Jurkat, Clone E6-1 (cell line): Measurements from ENCODE around the gene CDC37L1. TPM values are rescaled to one million over a fixed set of nuclear protein-coding genes. Genes with fewer than 3 reads are reported as not detected.
A peak's percentile ranks its signal among the peaks of the same experiment; 100 is the strongest.
"Not testable (repeated sequence)": the region's sequence is repeated elsewhere in the genome, so short reads cannot be mapped to it uniquely, and the experiment has no call there.

Source experiments
- DNase-seq: peaks from one replicate; pipeline ENCODE4 v3.0.0-alpha.2; 2011; ENCODE audit warnings: low read depth, low spot score
- H3K4me3 ChIP-seq: 2 replicates; pipeline ENCODE4 v1.5.1; 2011; ENCODE audit warnings: mild to moderate bottlenecking, low read length, control low read depth, moderate library complexity
- polyA plus RNA-seq: library from polyadenylated mRNA; unstranded; fragments of >200 nt; gene quantifications from one replicate; pipeline ENCODE4 v1.2.1, GENCODE V29; 2012; ENCODE audit warnings: missing spikeins; ENCODE audit not compliant: insufficient read length, insufficient read depth

CDC37L1 gene
- polyA plus RNA-seq = 10.7 TPM

DNA sequence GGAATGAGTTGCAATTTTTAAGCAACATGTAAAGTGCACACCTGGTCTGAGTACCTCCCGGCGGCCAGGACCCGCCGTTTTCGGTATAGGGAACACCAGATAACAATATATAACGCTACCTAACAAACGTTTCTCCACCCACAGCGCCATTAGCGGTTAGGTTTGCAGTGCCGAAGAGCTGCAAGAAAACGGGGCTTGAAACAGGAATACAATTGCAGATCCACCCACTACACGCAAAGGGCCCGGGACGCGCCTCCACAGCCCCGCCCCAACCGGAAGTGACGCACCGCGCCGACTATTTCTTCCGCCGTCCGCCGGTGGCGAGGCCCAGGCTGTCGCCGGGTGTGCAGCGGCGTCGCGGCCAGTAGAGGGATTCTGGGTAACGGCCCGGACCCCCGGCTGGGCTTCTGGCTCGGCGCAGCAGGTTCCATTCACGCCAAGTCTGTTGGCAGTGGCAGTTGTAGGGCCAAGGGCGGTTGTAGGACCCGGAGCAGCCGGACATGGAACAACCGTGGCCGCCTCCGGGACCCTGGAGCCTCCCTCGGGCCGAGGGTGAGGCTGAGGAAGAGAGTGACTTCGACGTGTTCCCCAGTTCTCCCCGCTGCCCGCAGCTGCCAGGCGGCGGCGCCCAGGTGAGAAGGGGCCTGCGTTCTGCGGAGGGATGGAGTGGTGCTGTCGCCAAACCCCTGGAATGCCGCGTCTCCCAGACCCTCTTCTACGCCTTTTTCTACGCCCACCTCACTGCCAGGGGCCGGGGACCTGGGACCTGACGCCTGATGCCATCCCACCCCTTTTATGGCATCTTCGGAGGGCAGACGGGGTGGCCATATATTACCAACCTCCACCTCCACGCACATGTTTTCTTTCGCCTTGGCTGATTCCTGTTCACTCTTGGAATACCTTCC lies at the start of gene CDC37L1:
Gene CDC37L1, plus strand, starts transcription at position 302 of the 905 bp plus-strand sequence. Its CDS starts 199 bp downstream, at position 501.
- H3K4me3 ChIP-seq = peak within 1 kb of the TSS; percentile 86
- peak; percentile 93 for DNase-seq

- no peak for DNase-seq
- no peak overlapping the region for H3K4me3 ChIP-seq
Observed at GRCh38 chr9:4630836-4631235, 48.5 kb upstream of the CDC37L1 start.

- no peak for DNase-seq
- H3K4me3 ChIP-seq = no peak overlapping the region
Observed at GRCh38 chr9:4638968-4639367, 40.4 kb upstream of the CDC37L1 start.

GRCh38 chr9:4639420-4639819 lies 39.9 kb upstream of the CDC37L1 start:
- DNase-seq = no peak

GRCh38 chr9:4640027-4640426 lies 39.3 kb upstream of the CDC37L1 start:
- H3K4me3 ChIP-seq = no peak overlapping the region
- DNase-seq = no peak

More at GRCh38 chr9:4639420-4639819, 39.9 kb upstream of the CDC37L1 start:
- H3K4me3 ChIP-seq = no peak overlapping the region

DNA sequence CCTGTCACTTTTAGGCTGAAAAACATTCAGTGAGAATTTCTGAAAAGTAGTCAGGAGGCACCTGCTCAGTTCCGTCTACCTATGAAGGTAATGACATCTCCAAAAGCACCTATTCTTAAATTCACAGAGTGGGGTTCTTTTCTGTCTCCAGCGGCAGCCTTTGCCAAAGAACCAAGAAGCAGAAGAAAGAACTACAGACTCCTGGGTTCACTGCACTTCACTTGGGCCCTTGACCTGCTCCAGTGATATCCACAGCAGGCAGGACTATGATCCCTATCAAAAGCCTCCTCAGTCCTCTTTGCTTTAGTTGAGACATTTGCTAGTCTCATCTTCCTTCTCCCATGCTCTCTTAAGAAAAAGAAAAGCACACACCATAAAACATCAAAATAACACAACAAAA lies 37.0 kb upstream of the CDC37L1 start:
- H3K4me3 ChIP-seq = no peak overlapping the region
- no peak for DNase-seq

GRCh38 chr9:4654084-4654483 lies 25.3 kb upstream of the CDC37L1 start:
- H3K4me3 ChIP-seq = no peak overlapping the region

GRCh38 chr9:4654538-4654937 lies 24.8 kb upstream of the CDC37L1 start:
- DNase-seq = no peak
- H3K4me3 ChIP-seq = no peak overlapping the region

More at GRCh38 chr9:4654084-4654483, 25.3 kb upstream of the CDC37L1 start:
- DNase-seq = no peak

DNA sequence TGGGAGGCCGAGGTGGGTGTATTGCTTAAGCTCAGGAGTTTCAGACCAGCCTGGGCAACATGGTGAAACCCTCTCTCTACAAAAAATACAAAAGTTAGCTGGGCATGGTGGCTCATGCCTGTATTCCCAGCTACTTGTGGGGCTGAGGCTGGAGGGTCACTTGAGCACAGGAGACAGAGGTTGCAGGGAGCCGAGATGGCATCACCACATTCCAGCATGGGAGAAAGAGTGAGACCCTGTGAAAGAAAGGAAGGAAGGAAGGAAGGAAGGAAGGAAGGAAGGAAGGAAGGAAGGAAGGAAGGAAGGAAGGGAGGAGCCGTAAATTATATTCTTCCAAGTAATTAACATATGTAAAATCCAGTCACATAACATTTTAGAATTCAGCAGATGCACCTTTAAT lies 23.2 kb upstream of the CDC37L1 start:
- not testable (repeated sequence) for DNase-seq, H3K4me3 ChIP-seq

DNA sequence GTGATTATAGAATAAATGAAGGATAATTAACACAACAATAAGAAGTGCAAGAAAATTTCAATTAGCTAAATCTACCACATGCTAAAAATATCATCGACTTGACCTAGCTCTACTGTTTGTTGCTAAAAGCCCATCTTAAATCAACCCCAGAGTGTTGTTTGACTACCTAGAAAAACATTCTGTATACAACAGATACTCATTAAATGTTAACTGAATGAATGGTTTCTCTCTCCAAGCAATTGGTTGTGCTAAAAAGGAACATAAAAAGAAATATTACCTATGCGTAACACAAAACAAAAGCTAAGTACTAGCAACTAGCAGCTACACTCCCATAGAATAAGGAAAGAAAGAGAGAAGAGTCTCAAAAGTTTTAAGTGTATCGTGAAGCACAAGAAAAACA lies 22.7 kb upstream of the CDC37L1 start:
- no peak for DNase-seq
- no peak overlapping the region for H3K4me3 ChIP-seq

- no peak overlapping the region for H3K4me3 ChIP-seq
- no peak for DNase-seq
Observed at GRCh38 chr9:4657426-4658159, 21.8 kb upstream of the CDC37L1 start.

DNA sequence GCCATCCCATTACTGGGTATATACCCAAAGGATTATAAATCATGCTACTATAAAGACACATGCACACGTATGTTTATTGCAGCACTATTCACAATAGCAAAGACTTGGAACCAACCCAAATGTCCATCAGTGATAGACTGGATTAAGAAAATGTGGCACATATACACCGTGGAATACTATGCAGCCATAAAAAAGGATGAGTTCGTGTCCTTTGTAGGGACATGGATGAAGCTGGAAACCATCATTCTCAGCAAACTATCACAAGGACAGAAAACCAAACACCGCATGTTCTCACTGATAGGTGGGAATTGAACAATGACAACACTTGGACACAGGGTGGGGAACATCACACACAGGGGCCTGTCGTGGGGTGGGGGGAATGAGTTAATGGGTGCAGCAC lies 18.7 kb upstream of the CDC37L1 start:
- DNase-seq, H3K4me3 ChIP-seq: not testable (repeated sequence)

DNA sequence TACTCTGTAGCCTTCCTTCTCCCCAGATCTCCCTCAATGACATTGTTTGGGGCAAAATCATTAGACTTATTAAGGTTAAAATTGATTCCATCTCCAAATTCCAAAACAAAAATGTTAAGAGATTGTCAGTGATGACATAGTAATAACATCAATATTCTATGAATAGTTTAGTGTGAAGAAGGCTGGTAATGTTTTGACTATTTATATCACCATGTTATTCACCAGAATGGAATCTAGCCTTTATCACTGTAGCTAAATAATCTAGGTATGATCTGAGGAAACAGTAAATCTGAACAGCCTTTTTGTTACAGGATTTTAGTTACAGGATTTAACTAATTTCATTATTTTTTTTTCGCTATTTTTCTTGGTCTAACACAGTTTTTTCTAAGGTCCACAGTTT lies 18.2 kb upstream of the CDC37L1 start:
- no peak overlapping the region for H3K4me3 ChIP-seq
- no peak for DNase-seq

- DNase-seq = no peak
- peak overlapping the region; percentile 54 for H3K4me3 ChIP-seq
Observed at GRCh38 chr9:4661611-4662010, 17.8 kb upstream of the CDC37L1 start.

DNA sequence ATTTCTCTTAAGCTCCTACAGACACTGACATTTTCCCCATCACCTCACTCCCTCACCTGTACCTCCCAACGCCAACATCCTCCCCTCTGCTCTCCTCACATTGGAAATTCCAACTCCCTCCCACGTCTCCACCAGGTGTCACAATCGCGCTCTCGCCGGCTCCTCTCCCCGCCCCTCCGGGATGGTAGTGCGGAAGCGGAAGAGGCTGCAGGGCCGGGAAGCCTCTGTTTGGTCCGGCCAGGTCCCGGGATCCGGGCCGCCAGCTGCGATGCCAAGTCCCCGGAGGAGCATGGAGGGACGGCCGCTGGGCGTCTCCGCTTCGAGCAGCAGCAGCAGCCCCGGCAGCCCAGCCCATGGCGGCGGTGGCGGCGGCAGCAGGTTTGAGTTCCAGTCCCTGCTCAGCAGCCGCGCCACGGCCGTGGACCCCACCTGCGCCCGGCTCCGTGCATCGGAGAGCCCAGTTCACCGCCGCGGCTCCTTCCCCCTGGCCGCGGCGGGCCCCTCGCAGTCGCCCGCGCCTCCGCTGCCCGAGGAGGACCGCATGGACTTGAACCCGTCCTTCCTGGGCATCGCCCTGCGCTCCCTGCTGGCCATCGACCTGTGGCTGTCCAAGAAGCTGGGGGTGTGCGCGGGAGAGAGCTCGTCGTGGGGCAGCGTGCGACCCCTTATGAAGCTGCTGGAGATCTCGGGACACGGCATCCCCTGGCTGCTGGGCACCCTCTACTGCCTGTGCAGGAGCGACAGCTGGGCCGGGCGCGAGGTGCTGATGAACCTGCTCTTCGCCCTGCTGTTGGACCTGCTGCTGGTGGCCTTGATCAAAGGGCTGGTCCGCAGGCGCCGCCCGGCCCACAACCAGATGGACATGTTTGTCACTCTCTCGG lies 17.0 kb upstream of the CDC37L1 start, which contains the start of gene PLPP6:
Gene PLPP6, plus strand, starts transcription at position 187 of the 881 bp plus-strand sequence. Its CDS starts 82 bp downstream, at position 269.
- peak within 1 kb of the TSS; percentile 54 for H3K4me3 ChIP-seq
- DNase-seq = peak; percentile 49

- no peak for DNase-seq
- peak overlapping the region; percentile 54 for H3K4me3 ChIP-seq
Observed at GRCh38 chr9:4662989-4663792, 16.2 kb upstream of the CDC37L1 start.

DNA sequence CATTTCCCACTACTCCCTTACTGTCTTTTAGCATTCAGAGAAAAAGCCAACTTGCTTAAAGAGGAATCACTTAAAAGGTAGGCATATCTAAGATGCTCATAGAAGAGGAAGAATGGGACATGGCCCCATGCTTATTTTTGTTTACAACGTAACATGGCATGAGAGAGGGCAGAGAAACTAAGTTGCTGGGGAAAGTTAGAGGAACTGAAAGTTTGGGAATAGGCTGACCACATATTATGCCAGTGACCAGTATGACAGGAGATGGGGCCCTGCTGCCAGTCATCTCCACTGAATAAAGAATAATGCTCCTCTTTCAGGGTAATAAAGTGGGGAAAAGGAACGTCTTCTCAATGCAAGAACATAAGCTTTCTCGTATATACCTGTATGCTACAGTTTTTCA lies 15.4 kb upstream of the CDC37L1 start:
- DNase-seq = no peak
- no peak overlapping the region for H3K4me3 ChIP-seq

DNA sequence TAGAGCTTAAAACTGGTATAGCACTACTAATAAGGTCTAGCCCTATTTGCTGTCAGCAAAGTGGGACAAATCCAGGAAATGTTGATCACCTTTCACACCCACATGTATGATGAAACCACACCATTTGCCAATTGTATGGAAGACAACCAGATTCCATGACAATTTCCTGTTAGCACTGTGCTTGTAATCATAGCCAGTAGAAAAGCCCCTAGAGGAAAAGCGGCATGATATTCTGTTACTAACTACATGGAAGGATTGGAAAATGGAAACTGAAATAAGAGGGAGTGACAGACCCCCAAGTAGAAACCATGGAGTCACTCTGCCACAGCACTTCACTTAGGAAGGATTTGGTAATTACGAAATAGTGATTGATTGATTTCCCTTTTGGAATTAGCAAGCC lies 14.0 kb upstream of the CDC37L1 start:
- no peak for DNase-seq
- H3K4me3 ChIP-seq = no peak overlapping the region
